OCI-LY1 (cell line): ENCODE data around the gene INIP.
"Not testable (repeated sequence)": the region's sequence is repeated elsewhere in the genome, so short reads cannot be mapped to it uniquely, and the experiment has no call there.

Source experiments
- H2AFZ ChIP-seq: fragments of 200-600 bp; sonication (generic), shearing (Covaris generic); 2 replicates; pipeline ENCODE4 v1.6.0; 2014; ENCODE audit warnings: antibody characterized with exemption, mild to moderate bottlenecking, low read length
- H3F3A ChIP-seq: fragments of 200-600 bp; sonication (generic), shearing (Covaris generic); 2 replicates; pipeline ENCODE4 v1.6.0; 2014; ENCODE audit warnings: mild to moderate bottlenecking, antibody characterized with exemption, low read length, moderate library complexity; ENCODE audit not compliant: insufficient read depth
- H3K27ac ChIP-seq: fragments of 200-600 bp; sonication (generic); 2 replicates; pipeline ENCODE4 v1.5.1; 2014; ENCODE audit warnings: low read length, mixed run types, mild to moderate bottlenecking, low read depth; ENCODE audit not compliant: poor library complexity, severe bottlenecking
- H3K27me3 ChIP-seq: fragments of 200-600 bp; sonication (generic); 2 replicates; pipeline ENCODE4 v1.6.0; 2014; ENCODE audit warnings: antibody characterized with exemption, mild to moderate bottlenecking, low read length, moderate library complexity; ENCODE audit not compliant: insufficient read depth
- H3K36me3 ChIP-seq: fragments of 200-600 bp; sonication (generic); 2 replicates; pipeline ENCODE4 v1.6.1; 2014; ENCODE audit warnings: mild to moderate bottlenecking, antibody characterized with exemption, low read length, moderate library complexity, mixed read lengths; ENCODE audit not compliant: insufficient read depth
- H3K4me1 ChIP-seq: fragments of 200-600 bp; sonication (generic); 2 replicates; pipeline ENCODE4 v1.5.1; 2014; ENCODE audit warnings: mild to moderate bottlenecking, low read length, moderate library complexity; ENCODE audit not compliant: insufficient read depth, severe bottlenecking
- H3K4me2 ChIP-seq: fragments of 200-600 bp; sonication (generic), shearing (Covaris generic); 2 replicates; pipeline ENCODE4 v1.6.1; 2014; ENCODE audit warnings: low read length
- H3K4me3 ChIP-seq: fragments of 200-600 bp; sonication (generic); 2 replicates; pipeline ENCODE4 v1.5.1; 2014; ENCODE audit warnings: low read length, low read depth, mild to moderate bottlenecking, mixed read lengths; ENCODE audit not compliant: poor library complexity, severe bottlenecking
- H3K79me2 ChIP-seq: fragments of 200-600 bp; shearing (Covaris generic); 2 replicates; pipeline ENCODE4 v1.6.1; 2016; ENCODE audit warnings: mixed run types, low read length, mixed read lengths; ENCODE audit not compliant: insufficient read depth
- H3K9ac ChIP-seq: fragments of 200-600 bp; sonication (generic), shearing (Covaris generic); 2 replicates; pipeline ENCODE4 v1.6.1; 2014; ENCODE audit warnings: mild to moderate bottlenecking, low read length, mixed read lengths
- H3K9me2 ChIP-seq: fragments of 200-600 bp; sonication (generic), shearing (Covaris generic); 2 replicates; pipeline ENCODE4 v1.6.1; 2014; ENCODE audit warnings: low read depth, mild to moderate bottlenecking, low read length, mixed read lengths
- H3K9me3 ChIP-seq: fragments of 200-600 bp; shearing (Covaris generic); 2 replicates; pipeline ENCODE4 v1.6.1; 2014; ENCODE audit warnings: low read length, mixed read lengths
- H4K20me1 ChIP-seq: fragments of 200-600 bp; sonication (generic), shearing (Covaris generic); 2 replicates; pipeline ENCODE4 v1.6.0; 2016; ENCODE audit warnings: mild to moderate bottlenecking, low read length; ENCODE audit not compliant: insufficient read depth
- CTCF ChIP-seq: fragments of 200-600 bp; sonication (generic), shearing (Covaris generic); IDR thresholded peaks from 2 replicates; pipeline ENCODE4 v1.5.1; 2017; ENCODE audit warnings: mild to moderate bottlenecking, antibody characterized with exemption, low read length, moderate library complexity, mixed read lengths
- EZH2 ChIP-seq: fragments of 200-600 bp; sonication (generic), shearing (Covaris generic); IDR thresholded peaks from 2 replicates; pipeline ENCODE4 v1.8.0; 2017; ENCODE audit warnings: borderline replicate concordance, mixed run types, mild to moderate bottlenecking, antibody characterized with exemption, low read length, moderate library complexity, mixed read lengths

The INIP gene

GRCh38 chr9:112731971-112732370 lies 14.1 kb upstream of the INIP start:
- Histone ChIP-seq H3K36me3 (no peaks in the 10 kb centered on the region), H3K4me3 (no peak overlapping the region), H4K20me1 (no peaks in the 10 kb centered on the region), H2AFZ (no peak overlapping the region), H3K4me1 (peaks cover 1% of the 10 kb centered on the region), H3K79me2 (no peaks in the 10 kb centered on the region), H3K27ac (no peak overlapping the region), H3K9me3 (no peaks in the 10 kb centered on the region), H3K9ac (no peak overlapping the region), H3K9me2 (no peaks in the 10 kb centered on the region), H3K4me2 (no peak overlapping the region), H3F3A (no peaks in the 10 kb centered on the region), H3K27me3 (no peaks in the 10 kb centered on the region)
- TF ChIP-seq CTCF, result no peak
- no peak for TF ChIP-seq EZH2

- H2AFZ ChIP-seq, result no peak overlapping the region
- no peaks in the 10 kb centered on the region for H3K27me3 ChIP-seq
- H3K4me2 ChIP-seq, result no peak overlapping the region
- H3F3A ChIP-seq, result no peaks in the 10 kb centered on the region
- H3K27ac ChIP-seq, result no peak overlapping the region
- peaks cover 16% of the 10 kb centered on the region for H3K4me1 ChIP-seq
- no peak for TF ChIP-seq EZH2
- no peak for TF ChIP-seq CTCF
- H3K79me2 ChIP-seq, result no peaks in the 10 kb centered on the region
- H3K9ac ChIP-seq, result no peak overlapping the region
- no peaks in the 10 kb centered on the region for H3K36me3 ChIP-seq
- H3K4me3 ChIP-seq, result no peak overlapping the region
- no peaks in the 10 kb centered on the region for H4K20me1 ChIP-seq
- H3K9me3 ChIP-seq, result no peaks in the 10 kb centered on the region
- no peaks in the 10 kb centered on the region for H3K9me2 ChIP-seq
Observed at GRCh38 chr9:112728401-112728800, 10.5 kb upstream of the INIP start.

- peak overlapping the region; percentile 42 for H3K27ac ChIP-seq
- no peaks in the 10 kb centered on the region for H3K79me2 ChIP-seq
- H3K36me3 ChIP-seq, result no peaks in the 10 kb centered on the region
- no peaks in the 10 kb centered on the region for H3F3A ChIP-seq
- no peaks in the 10 kb centered on the region for H3K27me3 ChIP-seq
- H3K4me2 ChIP-seq, result no peak overlapping the region
- TF ChIP-seq EZH2, result no peak
- H3K9ac ChIP-seq, result no peak overlapping the region
- H3K4me3 ChIP-seq, result no peak overlapping the region
- H3K9me3 ChIP-seq, result no peaks in the 10 kb centered on the region
- H3K9me2 ChIP-seq, result no peaks in the 10 kb centered on the region
- H4K20me1 ChIP-seq, result no peaks in the 10 kb centered on the region
- peak overlapping the region; percentile 12; the same call in 1 of the 2 replicates for H2AFZ ChIP-seq
- H3K4me1 ChIP-seq, result peaks cover 16% of the 10 kb centered on the region
Observed at GRCh38 chr9:112726428-112726827, 8.5 kb upstream of the INIP start.

GRCh38 chr9:112725961-112726360 lies 8.0 kb upstream of the INIP start:
- Histone ChIP-seq H3K9ac (no peak overlapping the region), H3K4me1 (peaks cover 16% of the 10 kb centered on the region), H2AFZ (peak overlapping the region; percentile 12; the same call in 1 of the 2 replicates), H3K9me3 (no peaks in the 10 kb centered on the region), H3K4me3 (no peak overlapping the region), H3K36me3 (no peaks in the 10 kb centered on the region), H3K27me3 (no peaks in the 10 kb centered on the region), H3K79me2 (no peaks in the 10 kb centered on the region), H3F3A (no peaks in the 10 kb centered on the region), H3K9me2 (no peaks in the 10 kb centered on the region), H4K20me1 (no peaks in the 10 kb centered on the region), H3K4me2 (no peak overlapping the region; the same call in 1 of the 2 replicates), H3K27ac (peak overlapping the region; percentile 42)
- TF ChIP-seq EZH2, result no peak

GRCh38 chr9:112722749-112723148 lies 4.8 kb upstream of the INIP start:
- not testable (repeated sequence) for H3K27ac ChIP-seq, H3K4me2 ChIP-seq, H3K9me3 ChIP-seq, H4K20me1 ChIP-seq, H3K27me3 ChIP-seq, H3K9me2 ChIP-seq, H2AFZ ChIP-seq, H3F3A ChIP-seq, H3K4me3 ChIP-seq, H3K9ac ChIP-seq, H3K79me2 ChIP-seq, H3K36me3 ChIP-seq
- H3K4me1 ChIP-seq, result peaks cover 22% of the 10 kb centered on the region
